HEK293 (cell line): ENCODE data around the gene PRR14L.

ENCODE experiments used
- CTCF ChIA-PET: fragments of 350-600 bp; formaldehyde crosslinking; extraction: SDS; loops from one replicate; lab custom pipeline; 2021; ENCODE audit warnings: antibody characterized with exemption; lab: Yijun Ruan, JAX
- POLR2A ChIA-PET: fragments of 300-600 bp; formaldehyde crosslinking; extraction: SDS; loops from one replicate; lab custom pipeline; 2020; ENCODE audit warnings: antibody characterized with exemption, inconsistent platforms; lab: Yijun Ruan, JAX
- H3K27ac ChIP-seq: fragments of 200-500 bp; sonication (Bioruptor generic); 2 replicates; pipeline ENCODE4 v1.5.1; 2014; ENCODE audit warnings: low read depth, low read length, control low read depth, inconsistent platforms; ENCODE audit errors: extremely low read depth
- H3K36me3 ChIP-seq, 2 experiments: fragments of 200-500 bp in 1 of 2; sonication (Bioruptor generic) in 1 of 2; 1 replicate in 1 of 2; 2 replicates in 1 of 2; pipeline ENCODE4 v1.5.1; 2014 to 2017; ENCODE audit warnings: inconsistent platforms in 2 of 2, low read length in 2 of 2; ENCODE audit not compliant: control insufficient read depth in 2 of 2, insufficient read depth in 1 of 2
- H3K4me1 ChIP-seq: fragments of 200-500 bp; sonication (Bioruptor generic); 2 replicates; pipeline ENCODE4 v1.5.1; 2014; ENCODE audit warnings: mild to moderate bottlenecking, low read length, inconsistent platforms; ENCODE audit not compliant: control insufficient read depth, insufficient read depth
- H3K4me3 ChIP-seq: 2 replicates; pipeline ENCODE4 v1.5.1; 2011; ENCODE audit warnings: low read depth, mild to moderate bottlenecking, control low read depth, low read length, moderate library complexity
- H3K9me3 ChIP-seq: fragments of 200-500 bp; sonication (Bioruptor generic); 2 replicates; pipeline ENCODE4 v1.5.1; 2014; ENCODE audit warnings: low read depth, low read length, inconsistent platforms; ENCODE audit not compliant: control insufficient read depth, insufficient read depth
- BCL11B ChIP-seq: fragments of 450-650 bp; formaldehyde crosslinking; IDR thresholded peaks from 2 replicates; pipeline ENCODE4 v1.5.1; 2016; ENCODE audit warnings: low read depth, missing biosample characterization, missing genetic modification characterization
- EGR2 ChIP-seq: fragments of 450-650 bp; formaldehyde crosslinking; IDR thresholded peaks from 2 replicates; pipeline ENCODE4 v1.5.1; 2016; ENCODE audit warnings: low read depth, missing biosample characterization, missing genetic modification characterization
- GLI2 ChIP-seq: fragments of 450-650 bp; formaldehyde crosslinking; IDR thresholded peaks from 2 replicates; pipeline ENCODE4; 2017; ENCODE audit warnings: missing biosample characterization, missing genetic modification characterization, low read depth, borderline replicate concordance
- HIC1 ChIP-seq: fragments of 450-650 bp; formaldehyde crosslinking; IDR thresholded peaks from 2 replicates; pipeline ENCODE4 v1.5.1; 2016; ENCODE audit warnings: missing biosample characterization, missing genetic modification characterization
- HOXA7 ChIP-seq: sonication (generic); formaldehyde crosslinking; IDR thresholded peaks from 2 replicates; pipeline ENCODE4 v1.8.1; 2022; ENCODE audit warnings: missing genetic modification reagents, borderline replicate concordance
- HOXC10 ChIP-seq: sonication (generic); formaldehyde crosslinking; IDR thresholded peaks from 2 replicates; pipeline ENCODE4 v1.8.1; 2023; ENCODE audit warnings: mild to moderate bottlenecking, missing genetic modification reagents
- KLF16 ChIP-seq: fragments of 450-650 bp; formaldehyde crosslinking; IDR thresholded peaks from 2 replicates; pipeline ENCODE4 v1.5.1; 2017; ENCODE audit warnings: missing biosample characterization, missing genetic modification characterization
- KLF17 ChIP-seq: fragments of 450-650 bp; formaldehyde crosslinking; IDR thresholded peaks from 2 replicates; pipeline ENCODE4 v1.5.1; 2016; ENCODE audit warnings: missing biosample characterization, missing genetic modification characterization
- KLF7 ChIP-seq: fragments of 450-650 bp; formaldehyde crosslinking; IDR thresholded peaks from 2 replicates; pipeline ENCODE4 v1.5.1; 2016; ENCODE audit warnings: missing biosample characterization, missing genetic modification characterization, borderline replicate concordance
- SP7 ChIP-seq: fragments of 450-650 bp; formaldehyde crosslinking; IDR thresholded peaks from 2 replicates; pipeline ENCODE4 v1.5.1; 2016; ENCODE audit warnings: missing biosample characterization, missing genetic modification characterization
- ZBTB21 ChIP-seq: fragments of 450-650 bp; formaldehyde crosslinking; IDR thresholded peaks from 2 replicates; pipeline ENCODE4 v1.5.1; 2017; ENCODE audit warnings: missing biosample characterization, missing genetic modification characterization
- ZBTB26 ChIP-seq: fragments of 450-650 bp; formaldehyde crosslinking; optimal IDR thresholded peaks from 2 replicates; pipeline ENCODE3; 2016; ENCODE audit warnings: missing biosample characterization, mild to moderate bottlenecking, missing genetic modification characterization
- ZNF10 ChIP-seq: fragments of 450-650 bp; formaldehyde crosslinking; IDR thresholded peaks from 2 replicates; pipeline ENCODE4 v1.5.1; 2017; ENCODE audit warnings: missing biosample characterization, missing genetic modification characterization
- ZNF132 ChIP-seq: fragments of 450-650 bp; formaldehyde crosslinking; IDR thresholded peaks from 2 replicates; pipeline ENCODE4 v1.5.1; 2017; ENCODE audit warnings: missing biosample characterization, missing genetic modification characterization, borderline replicate concordance
- ZNF146 ChIP-seq: fragments of 450-650 bp; formaldehyde crosslinking; IDR thresholded peaks from 2 replicates; pipeline ENCODE4 v1.5.1; 2016; ENCODE audit warnings: missing biosample characterization, missing genetic modification characterization
- ZNF155 ChIP-seq: fragments of 450-650 bp; formaldehyde crosslinking; IDR thresholded peaks from 2 replicates; pipeline ENCODE4 v1.5.1; 2016; ENCODE audit warnings: missing biosample characterization, missing genetic modification characterization
- ZNF184 ChIP-seq: fragments of 450-650 bp; IDR thresholded peaks from 2 replicates; pipeline ENCODE4 v1.5.1; 2018; ENCODE audit warnings: missing biosample characterization, mild to moderate bottlenecking, missing genetic modification characterization
- ZNF266 ChIP-seq: fragments of 450-650 bp; formaldehyde crosslinking; IDR thresholded peaks from 2 replicates; pipeline ENCODE4 v1.5.1; 2016; ENCODE audit warnings: missing biosample characterization, missing genetic modification characterization, low read depth
- ZNF416 ChIP-seq: fragments of 450-650 bp; formaldehyde crosslinking; IDR thresholded peaks from 2 replicates; pipeline ENCODE4 v1.5.1; 2016; ENCODE audit warnings: missing biosample characterization, missing genetic modification characterization
- ZNF433 ChIP-seq: fragments of 450-650 bp; formaldehyde crosslinking; IDR thresholded peaks from 2 replicates; pipeline ENCODE4 v1.5.1; 2016; ENCODE audit warnings: missing biosample characterization, missing genetic modification characterization, low read depth
- ZNF48 ChIP-seq: fragments of 450-650 bp; formaldehyde crosslinking; IDR thresholded peaks from 2 replicates; pipeline ENCODE4 v1.5.1; 2016; ENCODE audit warnings: missing biosample characterization, missing genetic modification characterization
- ZNF501 ChIP-seq: fragments of 450-650 bp; formaldehyde crosslinking; IDR thresholded peaks from 2 replicates; pipeline ENCODE4 v1.5.1; 2016; ENCODE audit warnings: missing biosample characterization, missing genetic modification characterization
- ZNF548 ChIP-seq: fragments of 450-650 bp; formaldehyde crosslinking; IDR thresholded peaks from 2 replicates; pipeline ENCODE4 v1.5.1; 2016; ENCODE audit warnings: missing biosample characterization, missing genetic modification characterization
- ZNF555 ChIP-seq: fragments of 450-650 bp; formaldehyde crosslinking; conservative IDR thresholded peaks from 2 replicates; pipeline ENCODE4 v1.5.1; 2017; ENCODE audit warnings: missing biosample characterization, mild to moderate bottlenecking, missing genetic modification characterization, inconsistent platforms
- ZNF560 ChIP-seq: fragments of 450-650 bp; formaldehyde crosslinking; IDR thresholded peaks from 2 replicates; pipeline ENCODE4 v1.5.1; 2017; ENCODE audit warnings: missing biosample characterization, missing genetic modification characterization, borderline replicate concordance
- ZNF596 ChIP-seq: fragments of 450-650 bp; IDR thresholded peaks from 2 replicates; pipeline ENCODE4 v1.5.0; 2018; ENCODE audit warnings: missing biosample characterization, mild to moderate bottlenecking, missing genetic modification characterization, moderate library complexity
- ZNF623 ChIP-seq: fragments of 450-650 bp; formaldehyde crosslinking; IDR thresholded peaks from 2 replicates; pipeline ENCODE4 v1.5.1; 2016; ENCODE audit warnings: missing biosample characterization, missing genetic modification characterization
- ZNF629 ChIP-seq: fragments of 450-650 bp; formaldehyde crosslinking; IDR thresholded peaks from 2 replicates; pipeline ENCODE4 v1.5.1; 2017; ENCODE audit warnings: missing biosample characterization, missing genetic modification characterization
- ZNF768 ChIP-seq: fragments of 450-650 bp; formaldehyde crosslinking; IDR thresholded peaks from 2 replicates; pipeline ENCODE4 v1.5.1; 2018; ENCODE audit warnings: missing biosample characterization, mild to moderate bottlenecking, missing genetic modification characterization
- ZNF777 ChIP-seq: fragments of 450-650 bp; formaldehyde crosslinking; IDR thresholded peaks from 2 replicates; pipeline ENCODE4 v1.5.1; 2017; ENCODE audit warnings: missing biosample characterization, missing genetic modification characterization, borderline replicate concordance
- ZNF785 ChIP-seq: fragments of 450-650 bp; formaldehyde crosslinking; IDR thresholded peaks from 2 replicates; pipeline ENCODE4 v1.5.1; 2016; ENCODE audit warnings: missing biosample characterization, missing genetic modification characterization

Gene PRR14L

GRCh38 chr22:31743871-31744270 is 6.1 kb downstream of the PRR14L start:
- Histone ChIP-seq H3K4me3 (no peak overlapping the region), H3K4me1 (peaks cover 11% of the 10 kb centered on the region; the same call in 1 of the 2 replicates), H3K9me3 (no peaks in the 10 kb centered on the region), H3K27ac (no peak overlapping the region), H3K36me3 (peaks cover 26 to 27% of the 10 kb centered on the region in 2 experiments)
- TF ChIP-seq ZNF416 (tag by site-specific recombination) (no peak), ZBTB26 (tag by site-specific recombination) (no peak), SP7 (tag by site-specific recombination) (no peak), ZNF184 (tag by site-specific recombination) (no peak), EGR2 (no peak), ZNF132 (no peak), ZNF596 (tag by site-specific recombination) (no peak), KLF17 (tag by site-specific recombination) (no peak), ZBTB21 (tag by site-specific recombination) (no peak), ZNF48 (tag by site-specific recombination) (no peak), HOXA7 (no peak), ZNF433 (tag by site-specific recombination) (no peak), ZNF785 (tag by site-specific recombination) (no peak), ZNF555 (tag by site-specific recombination) (no peak), ZNF10 (tag by site-specific recombination) (no peak), ZNF266 (tag by site-specific recombination) (no peak)
- ChIA-PET CTCF (interaction anchor here (0.9 kb wide), 1 partner anchor 76 kb away, joined by 4 read pairs; no protein-coding TSS in a partner anchor), POLR2A (interaction anchor here (0.6 to 0.7 kb wide), 3 partner anchors 11 to 989 kb away, joined by 3 to 4 read pairs (median 3); no protein-coding TSS in a partner anchor)

GRCh38 chr22:31742682-31743081 is 7.2 kb downstream of the PRR14L start:
- peaks cover 26 to 35% of the 10 kb centered on the region in 2 experiments for H3K36me3 ChIP-seq
- H3K9me3 ChIP-seq, result no peaks in the 10 kb centered on the region
- POLR2A ChIA-PET, result no interaction called here
- H3K4me1 ChIP-seq, result peaks cover 5% of the 10 kb centered on the region; the same call in 1 of the 2 replicates
- CTCF ChIA-PET, result no interaction called here
- no peak for TF ChIP-seq ZNF548 (tag by site-specific recombination)
- no peak for TF ChIP-seq HOXC10 (CRISPR knock-in tag)
- no peak for TF ChIP-seq ZNF132
- TF ChIP-seq ZNF10 (tag by site-specific recombination), result peak; percentile 55; the same call in 1 of the 2 replicates
- no peak for TF ChIP-seq ZNF629
- no peak for TF ChIP-seq ZNF768
- TF ChIP-seq ZNF146 (tag by site-specific recombination), result peak; percentile 98
- TF ChIP-seq ZNF560 (tag by site-specific recombination), result no peak
- no peak for TF ChIP-seq KLF16 (tag by site-specific recombination)
- no peak overlapping the region for H3K27ac ChIP-seq
- no peak overlapping the region for H3K4me3 ChIP-seq

- Histone ChIP-seq H3K4me3 (no peak overlapping the region), H3K4me1 (peaks cover 5% of the 10 kb centered on the region; the same call in 1 of the 2 replicates), H3K27ac (no peak overlapping the region), H3K9me3 (no peaks in the 10 kb centered on the region), H3K36me3 (peaks cover 21 to 33% of the 10 kb centered on the region in 2 experiments)
- CTCF ChIA-PET, result no interaction called here
- POLR2A ChIA-PET, result no interaction called here
- no peak for TF ChIP-seq BCL11B
- peak; percentile 39; the same call in 1 of the 2 replicates for TF ChIP-seq HIC1 (tag by site-specific recombination)
- peak; percentile 72; the same call in 1 of the 2 replicates for TF ChIP-seq ZNF629
- no peak for TF ChIP-seq GLI2 (tag by site-specific recombination)
- TF ChIP-seq KLF7 (tag by site-specific recombination), result no peak
- no peak for TF ChIP-seq ZNF623 (tag by site-specific recombination)
- TF ChIP-seq ZNF777 (tag by site-specific recombination), result no peak
- TF ChIP-seq ZNF555 (tag by site-specific recombination), result no peak
- TF ChIP-seq ZNF155, result no peak
- TF ChIP-seq ZNF501, result no peak
Measured at GRCh38 chr22:31742115-31742514, 7.8 kb downstream of the PRR14L start.
